Head of caudate nucleus (tissue), 42 donors: ENCODE results near the gene HSDL1.

Source experiments
- DNase-seq, 42 donors: peaks; one replicate each; pipeline versions ENCODE4 v3.0.0 to v3.0.0-alpha.2; 2020 to 2021; ENCODE audit warnings: mixed read lengths in 7 of 42
- intact Hi-C: fragments of 100-400 bp; cut with DNase I; formaldehyde crosslinking; loops from one replicate; pipeline ENCODE4 v1.15.0; 2022

Gene HSDL1

GRCh38 chr16:84144859-84145639 is at the start of gene HSDL1, which contains the start of gene DNAAF1:
Gene HSDL1 (minus strand): TSS chr16:84145177. CDS start chr16:84131321, 13,856 bp downstream.
Gene DNAAF1 (plus strand): TSS chr16:84145308. CDS start chr16:84145441, 133 bp downstream.
- peak; percentile 83 to 98 (median 94) for DNase-seq
- intact Hi-C loops: no loop called here

GRCh38 chr16:84194018-84194417 is 49.0 kb upstream of the HSDL1 start:
- intact Hi-C loops: no loop called here
- peak in 1 of 42 donors; percentile 43 for DNase-seq

- DNase-seq: no peak
- intact Hi-C loops: no loop called here
Measured at GRCh38 chr16:84193480-84193879, 48.5 kb upstream of the HSDL1 start.

- no peak for DNase-seq
- intact Hi-C loops: no loop called here
Measured at GRCh38 chr16:84191466-84191865, 46.5 kb upstream of the HSDL1 start.

- no peak for DNase-seq
- intact Hi-C loops: no loop called here
Measured at GRCh38 chr16:84190731-84191388, 45.9 kb upstream of the HSDL1 start, which contains the start of gene ADAD2. Gene ADAD2 (plus strand): TSS chr16:84191157. CDS start chr16:84191231, 74 bp downstream.

GRCh38 chr16:84186685-84187437 is 41.9 kb upstream of the HSDL1 start, which contains the start of gene TAF1C:
Gene TAF1C (minus strand): TSS chr16:84187057. CDS start chr16:84184988, 2,069 bp downstream.
- intact Hi-C loops: no loop called here
- DNase-seq: peak; percentile 80 to 96 (median 90)

GRCh38 chr16:84184775-84185174 is 39.8 kb upstream of the HSDL1 start:
- DNase-seq: no peak
- intact Hi-C loops: loop anchor here (5.0 kb wide), 1 partner anchor 298 kb away; no protein-coding TSS in a partner anchor

GRCh38 chr16:84183911-84184591 is 39.1 kb upstream of the HSDL1 start:
- intact Hi-C loops: loop anchor here (5.0 kb wide), 1 partner anchor 298 kb away; no protein-coding TSS in a partner anchor
- peak in 1 of 42 donors; percentile 39 for DNase-seq

GRCh38 chr16:84183572-84183875 is 38.5 kb upstream of the HSDL1 start:
- DNase-seq: no peak
- intact Hi-C loops: loop anchor here (5.0 kb wide), 1 partner anchor 299 kb away; no protein-coding TSS in a partner anchor

- no peak for DNase-seq
- intact Hi-C loops: loop anchor here (5.0 kb wide), 1 partner anchor 299 kb away; no protein-coding TSS in a partner anchor
Measured at GRCh38 chr16:84182680-84183571, 37.9 kb upstream of the HSDL1 start.

- intact Hi-C loops: loop anchor here (5.0 kb wide), 1 partner anchor 300 kb away; no protein-coding TSS in a partner anchor
- no peak for DNase-seq
Measured at GRCh38 chr16:84182104-84182503, 37.1 kb upstream of the HSDL1 start.

- intact Hi-C loops: loop anchor here (5.0 kb wide), 1 partner anchor 301 kb away; no protein-coding TSS in a partner anchor
- DNase-seq: no peak
Measured at GRCh38 chr16:84181144-84181915, 36.4 kb upstream of the HSDL1 start.

GRCh38 chr16:84180519-84181140 is 35.7 kb upstream of the HSDL1 start:
- peak in 38 of 42 donors; percentile 25 to 94 (median 68) for DNase-seq
- intact Hi-C loops: loop anchor here (5.0 kb wide), 1 partner anchor 302 kb away; no protein-coding TSS in a partner anchor

GRCh38 chr16:84179612-84180320 is 34.8 kb upstream of the HSDL1 start:
- no peak for DNase-seq
- intact Hi-C loops: loop anchor here (5.0 kb wide), 1 partner anchor 303 kb away; no protein-coding TSS in a partner anchor

GRCh38 chr16:84178892-84179611 is 34.1 kb upstream of the HSDL1 start:
- no peak for DNase-seq
- intact Hi-C loops: no loop called here
